K562 (cell line): ENCODE results near the gene ASB18. TPM values are rescaled to one million over a fixed set of nuclear protein-coding genes. Genes with fewer than 3 reads are reported as not detected.

ENCODE experiments used
- ATAC-seq: fragments of 200-7000 bp; cut with Tn5 transposase; 3 replicates; pipeline ENCODE4 v1.9.1; 2020; ENCODE audit warnings: moderate library complexity
- BruUV-seq: library from RNA; stranded (reverse); fragments of 400-500 nt; replicated peaks from 2 replicates; lab custom pipeline; 2021; lab: Mats Ljungman, UMichigan
- CTCF ChIA-PET: fragments of 300-600 bp; formaldehyde crosslinking; extraction: SDS; loops from one replicate; lab custom pipeline; 2021; ENCODE audit warnings: low intra/inter-chr PET ratio; lab: Yijun Ruan, JAX
- POLR2A ChIA-PET: fragments of 300-600, 350-650 bp; sonication (Branson Sonifier 250); formaldehyde crosslinking; extraction: SDS; loops from one replicate; lab custom pipeline; 2021; ENCODE audit warnings: antibody characterized with exemption, inconsistent platforms; lab: Yijun Ruan, JAX
- DNase-seq, 4 experiments: peaks; one replicate each; pipeline versions ENCODE4 v3.0.0 to v3.0.0-alpha.2; 2011 to 2018; ENCODE audit warnings: low spot score in 3 of 4, mixed read lengths in 3 of 4; ENCODE audit errors: extremely low read depth in 1 of 4
- FAIRE-seq: peaks from 2 replicates; lab custom pipeline; 2011; peaks lifted over from hg19 to GRCh38; lab: Jason Lieb, UNC
- H2AFZ ChIP-seq: 2 replicates; pipeline ENCODE4 v1.6.0; 2011; ENCODE audit warnings: low read depth, low read length, control low read depth, inconsistent platforms
- H3K27ac ChIP-seq: fragments of 200-600 bp; 3 replicates; pipeline ENCODE4 v1.8.0; 2011; ENCODE audit warnings: low read depth, mild to moderate bottlenecking, control low read depth, inconsistent platforms, low read length, moderate library complexity, mixed read lengths; ENCODE audit errors: extremely low read depth
- H3K27me3 ChIP-seq, 2 experiments: fragments of 300-600 bp in 1 of 2; 2 replicates in 1 of 2; 3 replicates in 1 of 2; pipeline versions ENCODE4 v1.6.0 to v1.8.0; 2011; ENCODE audit warnings: inconsistent platforms in 2 of 2, low read length in 2 of 2, mild to moderate bottlenecking in 1 of 2, mixed read lengths in 1 of 2, moderate library complexity in 1 of 2; ENCODE audit not compliant: control insufficient read depth in 2 of 2, insufficient read depth in 2 of 2
- H3K36me3 ChIP-seq: fragments of 300-600 bp; 3 replicates; pipeline ENCODE4 v1.8.0; 2011; ENCODE audit warnings: mild to moderate bottlenecking, low read length, inconsistent platforms; ENCODE audit not compliant: control insufficient read depth, insufficient read depth
- H3K4me1 ChIP-seq, 2 experiments: fragments of 200-600 bp in 1 of 2; replicated peaks in 1 of 2; 2 replicates in 1 of 2; 3 replicates in 1 of 2; pipeline versions ENCODE4 v1.5.1 to v1.8.0; 2011; ENCODE audit warnings: inconsistent platforms in 2 of 2, low read length in 2 of 2, mild to moderate bottlenecking in 1 of 2, mixed read lengths in 1 of 2, moderate library complexity in 1 of 2; ENCODE audit not compliant: control insufficient read depth in 2 of 2, insufficient read depth in 2 of 2
- H3K4me2 ChIP-seq: 2 replicates; pipeline ENCODE4 v1.6.1; 2011; ENCODE audit warnings: low read length, control low read depth, inconsistent platforms, mixed read lengths; ENCODE audit not compliant: insufficient read depth
- H3K4me3 ChIP-seq: fragments of 200-600 bp; sonication (generic), shearing (Covaris generic); 2 replicates; pipeline ENCODE4 v1.5.1; 2016; ENCODE audit warnings: control low read depth, inconsistent platforms
- H3K79me2 ChIP-seq: fragments of 200-600 bp; 3 replicates; pipeline ENCODE4 v1.8.0; 2011; ENCODE audit warnings: low read length, inconsistent platforms; ENCODE audit not compliant: control insufficient read depth, insufficient read depth
- H3K9ac ChIP-seq, 2 experiments: 2 replicates each; pipeline versions ENCODE4 v1.6.0 to v1.6.1; 2011; ENCODE audit warnings: low read depth in 2 of 2, low read length in 2 of 2, control low read depth in 1 of 2, inconsistent platforms in 1 of 2, mild to moderate bottlenecking in 1 of 2, mixed read lengths in 1 of 2; ENCODE audit not compliant: insufficient read depth in 1 of 2
- H3K9me1 ChIP-seq: one replicate; pipeline ENCODE4 v1.6.0; 2011; ENCODE audit warnings: inconsistent platforms, mild to moderate bottlenecking, low read length, moderate library complexity; ENCODE audit not compliant: control insufficient read depth, insufficient read depth
- H3K9me3 ChIP-seq: replicated peaks from 2 replicates; pipeline ENCODE4 v1.5.1; 2011; ENCODE audit warnings: low read depth, low read length, inconsistent platforms; ENCODE audit not compliant: control insufficient read depth, insufficient read depth
- H4K20me1 ChIP-seq: replicated peaks from 2 replicates; pipeline ENCODE4 v1.6.1; 2011; ENCODE audit warnings: low read length, inconsistent platforms, mixed read lengths; ENCODE audit not compliant: control insufficient read depth, insufficient read depth
- ARNT ChIP-seq, 2 experiments: fragments of 450-650 bp; IDR thresholded peaks; 2 replicates each; pipeline ENCODE4 v1.6.1; 2016; ENCODE audit warnings: mild to moderate bottlenecking in 1 of 2
- CBFA2T2 ChIP-seq: fragments of 450-650 bp; conservative IDR thresholded peaks from 2 replicates; pipeline ENCODE4 v1.6.1; 2017; ENCODE audit warnings: mild to moderate bottlenecking
- FUS ChIP-seq: fragments of 200-400 bp; formaldehyde crosslinking; optimal IDR thresholded peaks from 2 replicates; pipeline ENCODE3; 2017; ENCODE audit warnings: low read depth, low read length
- HEY1 ChIP-seq: fragments of 250-450 bp; sonication (Bioruptor Pico); IDR thresholded peaks from 2 replicates; pipeline ENCODE4 v1.5.0; 2020; ENCODE audit warnings: mild to moderate bottlenecking, moderate library complexity, borderline replicate concordance
- L3MBTL2 ChIP-seq: fragments of 450-650 bp; IDR thresholded peaks from 2 replicates; pipeline ENCODE4 v1.6.1; 2016; ENCODE audit warnings: mild to moderate bottlenecking, moderate library complexity
- NCOA6 ChIP-seq: fragments of 450-650 bp; IDR thresholded peaks from 2 replicates; pipeline ENCODE4 v1.6.1; 2017; ENCODE audit warnings: mild to moderate bottlenecking
- NFYB ChIP-seq: IDR thresholded peaks from 2 replicates; pipeline ENCODE4 v1.6.1; 2011; ENCODE audit warnings: mild to moderate bottlenecking, moderate library complexity; ENCODE audit not compliant: insufficient read length; ENCODE audit errors: extremely low read depth
- RAD51 ChIP-seq: fragments of 450-650 bp; IDR thresholded peaks from 2 replicates; pipeline ENCODE4 v1.7.1; 2016; ENCODE audit warnings: low read depth, mild to moderate bottlenecking, borderline replicate concordance
- RBM25 ChIP-seq: fragments of 200-400 bp; formaldehyde crosslinking; IDR thresholded peaks from 2 replicates; pipeline ENCODE4 v1.6.1; 2018; ENCODE audit warnings: low read length, low read depth, moderate library complexity; ENCODE audit not compliant: severe bottlenecking
- WGBS: fragments of 100-300 bp; shearing (Covaris generic); methylation state at CpG from one replicate; pipeline ENCODE4 v1.1.6; 2016; ENCODE audit warnings: low coverage, mixed read lengths; ENCODE audit not compliant: insufficient coverage; ENCODE audit errors: missing lambda C conversion rate; 5-methylcytosine and 5-hydroxymethylcytosine counted together
- in situ Hi-C: fragments of 300-500 bp; cut with MboI; formaldehyde crosslinking; loops from 4 replicates; pipeline ENCODE4 v1.15.0; 2018; ENCODE audit warnings: inconsistent platforms, mixed read lengths
- intact Hi-C: fragments of 100-400 bp; cut with micrococcal nuclease; formaldehyde crosslinking; loops from 2 replicates; pipeline ENCODE4 v1.14.2; 2022
- polyA plus RNA-seq, 8 experiments: library from polyadenylated mRNA; depleted of rRNA in 4 of 8; stranded (reverse) in 5 of 8; unstranded in 3 of 8; fragments of >200 nt; fragmentation: Nextera tagmentation in 2 of 8; fragmentation: Illumina TruSeq in 1 of 8; extraction: Ambion mirVana in 2 of 8; extraction: Trizol in 1 of 8; gene quantifications; 2 replicates each; pipeline versions ENCODE4 v1.2.1 to v1.2.3, GENCODE V29; 2011 to 2014; ENCODE audit warnings: inconsistent platforms in 1 of 8, missing spikeins in 1 of 8
- total RNA-seq, 7 experiments: library from RNA; depleted of rRNA in 6 of 7; stranded (reverse); fragments of >200 nt in 6 of 7; fragmentation: Illumina TruSeq in 2 of 7; extraction: Trizol in 2 of 7; gene quantifications; 2 replicates each; pipeline versions ENCODE4 v1.2.1 to v1.2.3, GENCODE V29; 2011 to 2021; ENCODE audit warnings: low replicate concordance in 1 of 7
- TF ChIP-seq, protein P1 (sequence below): fragments of 450-650 bp; IDR thresholded peaks from 2 replicates; pipeline ENCODE4 v1.6.1; 2016; ENCODE audit warnings: mild to moderate bottlenecking, moderate library complexity

Gene ASB18
- total and polyA plus RNA-seq, 9 of the 15 experiments (the other 6 are each of a cell fraction or from before 2014, with no cell fraction given), result not detected

DNA sequence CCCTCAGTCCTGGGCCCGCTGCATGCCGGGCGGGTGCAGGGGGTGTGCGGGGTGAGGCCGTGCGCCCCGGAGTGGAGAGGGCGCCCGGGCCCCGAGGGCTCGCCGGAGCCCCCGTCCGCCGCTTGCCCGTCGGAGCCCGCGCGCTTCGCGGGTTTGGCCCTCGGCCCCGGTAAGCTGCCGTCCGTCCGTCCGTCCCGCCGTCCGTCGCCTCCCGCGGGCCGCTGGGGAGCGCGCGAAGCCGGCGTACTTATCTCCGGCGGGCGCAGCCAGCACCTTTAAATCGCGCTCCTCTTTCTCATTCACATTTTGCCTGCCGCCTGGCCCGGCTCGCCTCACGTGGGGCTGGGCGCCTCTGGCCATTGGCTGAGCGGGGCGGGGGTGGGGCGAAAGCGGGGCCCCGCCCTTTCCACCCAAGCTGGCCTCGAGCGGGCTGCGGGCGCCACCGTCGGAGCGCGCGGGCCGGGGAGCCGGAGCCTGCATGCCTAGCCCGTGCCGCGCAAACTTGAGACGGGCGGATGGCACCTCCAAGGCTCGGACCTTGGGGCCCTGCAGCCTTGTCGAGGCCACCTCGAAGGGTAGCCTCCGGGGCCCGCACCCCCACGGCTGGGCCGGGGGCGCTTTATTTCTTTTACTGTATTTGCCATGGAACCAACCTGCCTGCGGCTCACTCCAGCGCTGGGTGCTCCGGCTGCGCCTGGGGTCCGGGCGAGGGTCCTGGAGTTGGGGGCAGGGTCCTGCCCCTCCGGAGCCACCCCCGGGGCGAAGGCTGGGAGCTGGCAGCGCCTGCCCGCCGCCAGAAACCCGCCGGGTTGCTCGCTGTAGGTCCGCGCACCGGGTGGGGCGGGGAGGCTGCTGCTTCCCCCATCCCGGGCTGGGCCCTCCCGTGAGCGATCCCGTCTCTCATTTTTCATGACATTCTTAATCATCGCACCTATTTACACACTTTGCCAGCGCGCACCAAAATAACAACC is 95.8 kb downstream of the ASB18 start, which contains the start of gene GBX2:
TSS of gene GBX2 (minus strand) at position 277 of the 971 bp plus-strand sequence. CDS start 415 bp downstream, outside the sequence.
- H3K27ac ChIP-seq, result no peak within 1 kb of the TSS
- H3K4me3 ChIP-seq, result peak within 1 kb of the TSS; percentile 46
- H3K9ac ChIP-seq, result peak within 1 kb of the TSS in 1 of 2 experiments; percentile 89; a peak in 2 of 4 replicates
- no peaks in the 10 kb centered on the region for H3K9me1 ChIP-seq
- BruUV-seq, result no TSS peak
- ChIA-PET CTCF (interaction anchor here (1.1 to 1.3 kb wide), 2 partner anchors 390 to 403 kb away, joined by 3 to 5 read pairs; no protein-coding TSS in a partner anchor), POLR2A (interaction anchor here (0.7 to 0.8 kb wide), 3 partner anchors 10 to 620 kb away, joined by 3 read pairs; no protein-coding TSS in a partner anchor)
- DNase-seq, result peak; percentile 77 to 94 (median 92)
- H3K36me3 ChIP-seq, result no peaks in the 10 kb centered on the region
- ATAC-seq, result peak; percentile 97
- H4K20me1 ChIP-seq, result no peaks in the 10 kb centered on the region
- peaks cover 0 to 7% of the 10 kb centered on the region in 2 experiments; a peak in 2 of 5 replicates for H3K27me3 ChIP-seq
- peaks cover 0 to 25% of the 10 kb centered on the region in 2 experiments; a peak in 2 of 5 replicates for H3K4me1 ChIP-seq
- no peak for FAIRE-seq
- H3K9me3 ChIP-seq, result no peaks in the 10 kb centered on the region
- in situ Hi-C loops (no loop called here), intact Hi-C loops (no loop called here)
- WGBS, result 24% methylated on average over 23 of the region's 105 CpGs
- H3K4me2 ChIP-seq, result peak within 1 kb of the TSS; percentile 66; the same call in 1 of the 2 replicates
- H3K79me2 ChIP-seq, result no peaks in the 10 kb centered on the region
- H2AFZ ChIP-seq, result peak within 1 kb of the TSS; percentile 81
- TF ChIP-seq NCOA6 (peak; percentile 55; the same call in 1 of the 2 replicates), RBM25 (peak; percentile 11), FUS (no peak), RAD51 (peak; percentile 77), NFYB (peak; percentile 21), CBFA2T2 (peak; percentile 29; the same call in 1 of the 2 replicates), ARNT (IDR thresholded peaks at IDR 0.05) (no peak), L3MBTL2 (peak; percentile 84), HEY1 (CRISPR knock-in tag) (no peak)
- TF ChIP-seq, protein P1, sequence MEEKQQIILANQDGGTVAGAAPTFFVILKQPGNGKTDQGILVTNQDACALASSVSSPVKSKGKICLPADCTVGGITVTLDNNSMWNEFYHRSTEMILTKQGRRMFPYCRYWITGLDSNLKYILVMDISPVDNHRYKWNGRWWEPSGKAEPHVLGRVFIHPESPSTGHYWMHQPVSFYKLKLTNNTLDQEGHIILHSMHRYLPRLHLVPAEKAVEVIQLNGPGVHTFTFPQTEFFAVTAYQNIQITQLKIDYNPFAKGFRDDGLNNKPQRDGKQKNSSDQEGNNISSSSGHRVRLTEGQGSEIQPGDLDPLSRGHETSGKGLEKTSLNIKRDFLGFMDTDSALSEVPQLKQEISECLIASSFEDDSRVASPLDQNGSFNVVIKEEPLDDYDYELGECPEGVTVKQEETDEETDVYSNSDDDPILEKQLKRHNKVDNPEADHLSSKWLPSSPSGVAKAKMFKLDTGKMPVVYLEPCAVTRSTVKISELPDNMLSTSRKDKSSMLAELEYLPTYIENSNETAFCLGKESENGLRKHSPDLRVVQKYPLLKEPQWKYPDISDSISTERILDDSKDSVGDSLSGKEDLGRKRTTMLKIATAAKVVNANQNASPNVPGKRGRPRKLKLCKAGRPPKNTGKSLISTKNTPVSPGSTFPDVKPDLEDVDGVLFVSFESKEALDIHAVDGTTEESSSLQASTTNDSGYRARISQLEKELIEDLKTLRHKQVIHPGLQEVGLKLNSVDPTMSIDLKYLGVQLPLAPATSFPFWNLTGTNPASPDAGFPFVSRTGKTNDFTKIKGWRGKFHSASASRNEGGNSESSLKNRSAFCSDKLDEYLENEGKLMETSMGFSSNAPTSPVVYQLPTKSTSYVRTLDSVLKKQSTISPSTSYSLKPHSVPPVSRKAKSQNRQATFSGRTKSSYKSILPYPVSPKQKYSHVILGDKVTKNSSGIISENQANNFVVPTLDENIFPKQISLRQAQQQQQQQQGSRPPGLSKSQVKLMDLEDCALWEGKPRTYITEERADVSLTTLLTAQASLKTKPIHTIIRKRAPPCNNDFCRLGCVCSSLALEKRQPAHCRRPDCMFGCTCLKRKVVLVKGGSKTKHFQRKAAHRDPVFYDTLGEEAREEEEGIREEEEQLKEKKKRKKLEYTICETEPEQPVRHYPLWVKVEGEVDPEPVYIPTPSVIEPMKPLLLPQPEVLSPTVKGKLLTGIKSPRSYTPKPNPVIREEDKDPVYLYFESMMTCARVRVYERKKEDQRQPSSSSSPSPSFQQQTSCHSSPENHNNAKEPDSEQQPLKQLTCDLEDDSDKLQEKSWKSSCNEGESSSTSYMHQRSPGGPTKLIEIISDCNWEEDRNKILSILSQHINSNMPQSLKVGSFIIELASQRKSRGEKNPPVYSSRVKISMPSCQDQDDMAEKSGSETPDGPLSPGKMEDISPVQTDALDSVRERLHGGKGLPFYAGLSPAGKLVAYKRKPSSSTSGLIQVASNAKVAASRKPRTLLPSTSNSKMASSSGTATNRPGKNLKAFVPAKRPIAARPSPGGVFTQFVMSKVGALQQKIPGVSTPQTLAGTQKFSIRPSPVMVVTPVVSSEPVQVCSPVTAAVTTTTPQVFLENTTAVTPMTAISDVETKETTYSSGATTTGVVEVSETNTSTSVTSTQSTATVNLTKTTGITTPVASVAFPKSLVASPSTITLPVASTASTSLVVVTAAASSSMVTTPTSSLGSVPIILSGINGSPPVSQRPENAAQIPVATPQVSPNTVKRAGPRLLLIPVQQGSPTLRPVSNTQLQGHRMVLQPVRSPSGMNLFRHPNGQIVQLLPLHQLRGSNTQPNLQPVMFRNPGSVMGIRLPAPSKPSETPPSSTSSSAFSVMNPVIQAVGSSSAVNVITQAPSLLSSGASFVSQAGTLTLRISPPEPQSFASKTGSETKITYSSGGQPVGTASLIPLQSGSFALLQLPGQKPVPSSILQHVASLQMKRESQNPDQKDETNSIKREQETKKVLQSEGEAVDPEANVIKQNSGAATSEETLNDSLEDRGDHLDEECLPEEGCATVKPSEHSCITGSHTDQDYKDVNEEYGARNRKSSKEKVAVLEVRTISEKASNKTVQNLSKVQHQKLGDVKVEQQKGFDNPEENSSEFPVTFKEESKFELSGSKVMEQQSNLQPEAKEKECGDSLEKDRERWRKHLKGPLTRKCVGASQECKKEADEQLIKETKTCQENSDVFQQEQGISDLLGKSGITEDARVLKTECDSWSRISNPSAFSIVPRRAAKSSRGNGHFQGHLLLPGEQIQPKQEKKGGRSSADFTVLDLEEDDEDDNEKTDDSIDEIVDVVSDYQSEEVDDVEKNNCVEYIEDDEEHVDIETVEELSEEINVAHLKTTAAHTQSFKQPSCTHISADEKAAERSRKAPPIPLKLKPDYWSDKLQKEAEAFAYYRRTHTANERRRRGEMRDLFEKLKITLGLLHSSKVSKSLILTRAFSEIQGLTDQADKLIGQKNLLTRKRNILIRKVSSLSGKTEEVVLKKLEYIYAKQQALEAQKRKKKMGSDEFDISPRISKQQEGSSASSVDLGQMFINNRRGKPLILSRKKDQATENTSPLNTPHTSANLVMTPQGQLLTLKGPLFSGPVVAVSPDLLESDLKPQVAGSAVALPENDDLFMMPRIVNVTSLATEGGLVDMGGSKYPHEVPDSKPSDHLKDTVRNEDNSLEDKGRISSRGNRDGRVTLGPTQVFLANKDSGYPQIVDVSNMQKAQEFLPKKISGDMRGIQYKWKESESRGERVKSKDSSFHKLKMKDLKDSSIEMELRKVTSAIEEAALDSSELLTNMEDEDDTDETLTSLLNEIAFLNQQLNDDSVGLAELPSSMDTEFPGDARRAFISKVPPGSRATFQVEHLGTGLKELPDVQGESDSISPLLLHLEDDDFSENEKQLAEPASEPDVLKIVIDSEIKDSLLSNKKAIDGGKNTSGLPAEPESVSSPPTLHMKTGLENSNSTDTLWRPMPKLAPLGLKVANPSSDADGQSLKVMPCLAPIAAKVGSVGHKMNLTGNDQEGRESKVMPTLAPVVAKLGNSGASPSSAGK, result peak; percentile 76
